ENCODE measurements around the gene C17orf50.

DNA sequence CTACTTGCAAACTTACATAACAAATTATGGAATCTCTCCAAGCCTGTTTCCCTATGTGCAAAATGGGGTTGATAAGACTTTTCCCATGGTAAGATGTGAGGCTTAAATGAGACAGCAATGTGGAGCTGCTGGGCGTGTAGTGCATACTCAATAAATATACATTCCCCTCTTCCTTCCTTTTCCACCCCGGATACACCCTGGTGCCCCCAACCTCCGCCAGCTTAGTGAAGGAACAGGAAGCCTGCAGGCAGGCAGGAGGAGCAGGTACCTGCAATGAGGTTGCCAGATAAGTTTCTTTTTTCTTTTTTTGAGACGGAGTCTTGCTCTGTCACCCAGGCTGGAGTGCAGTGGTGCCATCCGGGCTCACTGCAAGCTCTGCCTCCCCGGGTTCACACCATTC is 14.9 kb downstream of the C17orf50 start:
- TF ChIP-seq, protein P1, sequence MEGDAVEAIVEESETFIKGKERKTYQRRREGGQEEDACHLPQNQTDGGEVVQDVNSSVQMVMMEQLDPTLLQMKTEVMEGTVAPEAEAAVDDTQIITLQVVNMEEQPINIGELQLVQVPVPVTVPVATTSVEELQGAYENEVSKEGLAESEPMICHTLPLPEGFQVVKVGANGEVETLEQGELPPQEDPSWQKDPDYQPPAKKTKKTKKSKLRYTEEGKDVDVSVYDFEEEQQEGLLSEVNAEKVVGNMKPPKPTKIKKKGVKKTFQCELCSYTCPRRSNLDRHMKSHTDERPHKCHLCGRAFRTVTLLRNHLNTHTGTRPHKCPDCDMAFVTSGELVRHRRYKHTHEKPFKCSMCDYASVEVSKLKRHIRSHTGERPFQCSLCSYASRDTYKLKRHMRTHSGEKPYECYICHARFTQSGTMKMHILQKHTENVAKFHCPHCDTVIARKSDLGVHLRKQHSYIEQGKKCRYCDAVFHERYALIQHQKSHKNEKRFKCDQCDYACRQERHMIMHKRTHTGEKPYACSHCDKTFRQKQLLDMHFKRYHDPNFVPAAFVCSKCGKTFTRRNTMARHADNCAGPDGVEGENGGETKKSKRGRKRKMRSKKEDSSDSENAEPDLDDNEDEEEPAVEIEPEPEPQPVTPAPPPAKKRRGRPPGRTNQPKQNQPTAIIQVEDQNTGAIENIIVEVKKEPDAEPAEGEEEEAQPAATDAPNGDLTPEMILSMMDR (IDR thresholded peaks at IDR 0.05), result no peak
- no peak for TF ChIP-seq POLR2A (IDR thresholded peaks at IDR 0.05)
